ENCODE data around the gene POLR3E.

The POLR3E gene

GRCh38 chr16:22274916-22275315 is 22.3 kb upstream of the POLR3E start:
- TF ChIP-seq CREB5 (CRISPR knock-in tag; IDR thresholded peaks at IDR 0.05; ENCODE audit: low read depth) (no peak), ZFP30 (CRISPR knock-in tag; IDR thresholded peaks at IDR 0.05) (no peak), CSDC2 (CRISPR knock-in tag; IDR thresholded peaks at IDR 0.05) (no peak), TSHZ2 (CRISPR knock-in tag; IDR thresholded peaks at IDR 0.05) (no peak), TOX (CRISPR knock-in tag; IDR thresholded peaks at IDR 0.05; ENCODE audit: borderline replicate concordance) (no peak), SNAI2 (CRISPR knock-in tag; IDR thresholded peaks at IDR 0.05) (no peak), PPARA (CRISPR knock-in tag; IDR thresholded peaks at IDR 0.05; ENCODE audit: borderline replicate concordance) (no peak), ZFP3 (CRISPR knock-in tag; IDR thresholded peaks at IDR 0.05) (no peak), PATZ1 (CRISPR knock-in tag; IDR thresholded peaks at IDR 0.05; ENCODE audit: borderline replicate concordance) (no peak), RARB (CRISPR knock-in tag; IDR thresholded peaks at IDR 0.05) (no peak), CSRNP3 (CRISPR knock-in tag; IDR thresholded peaks at IDR 0.05) (no peak)
- no peak for ATAC-seq

GRCh38 chr16:22278441-22279230 is 18.6 kb upstream of the POLR3E start:
- ATAC-seq, result no peak
- TF ChIP-seq ZC3H10 (CRISPR knock-in tag; IDR thresholded peaks at IDR 0.05) (no peak), PPARA (CRISPR knock-in tag; IDR thresholded peaks at IDR 0.05; ENCODE audit: borderline replicate concordance) (no peak), CSRNP3 (CRISPR knock-in tag; IDR thresholded peaks at IDR 0.05) (no peak), TOX (CRISPR knock-in tag; IDR thresholded peaks at IDR 0.05; ENCODE audit: borderline replicate concordance) (no peak), TCF4 (CRISPR knock-in tag; IDR thresholded peaks at IDR 0.05; ENCODE audit: borderline replicate concordance) (no peak), ARNTL (CRISPR knock-in tag; IDR thresholded peaks at IDR 0.05; ENCODE audit: borderline replicate concordance, low read depth) (no peak), OSR1 (CRISPR knock-in tag; IDR thresholded peaks at IDR 0.05) (no peak), ESRRG (CRISPR knock-in tag; IDR thresholded peaks at IDR 0.05) (no peak)

GRCh38 chr16:22282254-22282892 is 14.8 kb upstream of the POLR3E start:
- TF ChIP-seq PATZ1 (CRISPR knock-in tag; IDR thresholded peaks at IDR 0.05; ENCODE audit: borderline replicate concordance) (no peak), PPARA (CRISPR knock-in tag; IDR thresholded peaks at IDR 0.05; ENCODE audit: borderline replicate concordance) (no peak), TCF4 (CRISPR knock-in tag; IDR thresholded peaks at IDR 0.05; ENCODE audit: borderline replicate concordance) (no peak), TOX (CRISPR knock-in tag; IDR thresholded peaks at IDR 0.05; ENCODE audit: borderline replicate concordance) (no peak), ESRRG (CRISPR knock-in tag; IDR thresholded peaks at IDR 0.05) (no peak), RARB (CRISPR knock-in tag; IDR thresholded peaks at IDR 0.05) (no peak), ZFP3 (CRISPR knock-in tag; IDR thresholded peaks at IDR 0.05) (no peak), ZNF565 (CRISPR knock-in tag; conservative IDR thresholded peaks at IDR 0.05; ENCODE audit: low read depth) (no peak), CREB5 (CRISPR knock-in tag; IDR thresholded peaks at IDR 0.05; ENCODE audit: low read depth) (no peak), CSDC2 (CRISPR knock-in tag; IDR thresholded peaks at IDR 0.05) (no peak), ZNF70 (CRISPR knock-in tag; IDR thresholded peaks at IDR 0.05) (no peak), ZFP30 (CRISPR knock-in tag; IDR thresholded peaks at IDR 0.05) (no peak)
- ATAC-seq, result no peak
